Measurements from ENCODE around the gene CDC23.

CDC23 gene

GRCh38 chr5:138238034-138238433 lies 24.9 kb upstream of the CDC23 start:
- no CpG with 5 or more reads among the region's 1 CpG for WGBS, 2 donors (ENCODE audit: extremely low coverage in 2 of 2, insufficient read length in 2 of 2, insufficient replicate concordance in 1 of 2)
- peaks cover 0 to 26% (median 15%) of the 10 kb centered on the region in 3 experiments for H3K27me3 ChIP-seq (ENCODE audit: control insufficient read depth in 3 of 3, insufficient read depth in 3 of 3, low read depth in 1 of 3, low read length in 3 of 3)
- no peak for DNase-seq (ENCODE audit: low spot score)

GRCh38 chr5:138234651-138235050 lies 21.5 kb upstream of the CDC23 start:
- no peak overlapping the region for H3K4ac ChIP-seq (ENCODE audit: low read length)
- no peak overlapping the region for H2AK5ac ChIP-seq (ENCODE audit: low read depth, low read length)
- no peak overlapping the region for H2BK5ac ChIP-seq (ENCODE audit: low read length)
- H4K91ac ChIP-seq (ENCODE audit: low read depth, low read length, poor library complexity), result no peak overlapping the region
- no peak for DNase-seq (ENCODE audit: low spot score)
- no peak overlapping the region for H3K18ac ChIP-seq (ENCODE audit: low read length)
- H3K79me1 ChIP-seq (ENCODE audit: low read depth, low read length), result no peaks in the 10 kb centered on the region
- H3K4me1 ChIP-seq (ENCODE audit: control insufficient read depth in 2 of 2, insufficient read depth in 1 of 2, low read depth in 1 of 2, low read length in 2 of 2), result no peaks in the 10 kb centered on the region
- no peak overlapping the region for H3K27ac ChIP-seq (replicated peaks; ENCODE audit: low read length)
- no peaks in the 10 kb centered on the region for H3K9me3 ChIP-seq (replicated peaks in 1 of 2; ENCODE audit: control insufficient read depth in 2 of 2, insufficient read depth in 1 of 2, low read depth in 1 of 2, low read length in 2 of 2)
- no peak overlapping the region for H3K9ac ChIP-seq (ENCODE audit: low read depth, low read length, poor library complexity)
- no peak overlapping the region for H4K8ac ChIP-seq (ENCODE audit: low read depth, low read length)
- no peak overlapping the region for H3K4me3 ChIP-seq (ENCODE audit: low read length in 2 of 2)
- H3K27me3 ChIP-seq (ENCODE audit: control insufficient read depth in 3 of 3, insufficient read depth in 3 of 3, low read depth in 1 of 3, low read length in 3 of 3), result peaks cover 0 to 8% (median 0%) of the 10 kb centered on the region in 3 experiments
- no peak overlapping the region for H3K14ac ChIP-seq (ENCODE audit: low read length)
- H2BK12ac ChIP-seq (ENCODE audit: low read length), result no peak overlapping the region
- H3K4me2 ChIP-seq (ENCODE audit: insufficient read depth, low read length, poor library complexity, severe bottlenecking), result no peak overlapping the region
- H2AFZ ChIP-seq (ENCODE audit: low read length), result no peak overlapping the region
- no peak overlapping the region for H3K23ac ChIP-seq (ENCODE audit: low read depth, low read length, poor library complexity)
- WGBS, 2 donors (ENCODE audit: extremely low coverage in 2 of 2, insufficient read length in 2 of 2, insufficient replicate concordance in 1 of 2), result no CpG with 5 or more reads among the region's 2 CpGs
- no peak overlapping the region for H2BK120ac ChIP-seq (ENCODE audit: low read depth, low read length)
- no peaks in the 10 kb centered on the region for H3K36me3 ChIP-seq (replicated peaks in 1 of 2; ENCODE audit: control insufficient read depth in 2 of 2, insufficient read depth in 2 of 2, low read length in 2 of 2)
- H2BK15ac ChIP-seq (ENCODE audit: low read length), result no peak overlapping the region

More at GRCh38 chr5:138238034-138238433, 24.9 kb upstream of the CDC23 start:
- Histone ChIP-seq H4K91ac (ENCODE audit: low read depth, low read length, poor library complexity) (no peak overlapping the region), H2BK15ac (ENCODE audit: low read length) (no peak overlapping the region), H2BK120ac (ENCODE audit: low read depth, low read length) (no peak overlapping the region), H3K4me1 (ENCODE audit: control insufficient read depth in 2 of 2, insufficient read depth in 1 of 2, low read depth in 1 of 2, low read length in 2 of 2) (peaks cover 0 to 5% of the 10 kb centered on the region in 2 donors), H3K14ac (ENCODE audit: low read length) (no peak overlapping the region), H3K18ac (ENCODE audit: low read length) (no peak overlapping the region), H2BK12ac (ENCODE audit: low read length) (no peak overlapping the region), H3K9ac (ENCODE audit: low read depth, low read length, poor library complexity) (no peak overlapping the region), H3K4ac (ENCODE audit: low read length) (no peak overlapping the region), H3K36me3 (replicated peaks in 1 of 2; ENCODE audit: control insufficient read depth in 2 of 2, insufficient read depth in 2 of 2, low read length in 2 of 2) (no peaks in the 10 kb centered on the region), H3K79me1 (ENCODE audit: low read depth, low read length) (no peaks in the 10 kb centered on the region), H3K9me3 (replicated peaks in 1 of 2; ENCODE audit: control insufficient read depth in 2 of 2, insufficient read depth in 1 of 2, low read depth in 1 of 2, low read length in 2 of 2) (no peaks in the 10 kb centered on the region), H4K8ac (ENCODE audit: low read depth, low read length) (no peak overlapping the region), H3K4me2 (ENCODE audit: insufficient read depth, low read length, poor library complexity, severe bottlenecking) (no peak overlapping the region), H2AK5ac (ENCODE audit: low read depth, low read length) (no peak overlapping the region), H3K27ac (replicated peaks; ENCODE audit: low read length) (no peak overlapping the region), H2BK5ac (ENCODE audit: low read length) (no peak overlapping the region), H2AFZ (ENCODE audit: low read length) (no peak overlapping the region), H3K4me3 (ENCODE audit: low read length in 2 of 2) (no peak overlapping the region), H3K23ac (ENCODE audit: low read depth, low read length, poor library complexity) (no peak overlapping the region)

- no peak overlapping the region for H3K4me2 ChIP-seq (ENCODE audit: insufficient read depth, low read length, poor library complexity, severe bottlenecking)
- no peak for DNase-seq (ENCODE audit: low spot score)
- no peak overlapping the region for H3K4me3 ChIP-seq (ENCODE audit: low read length in 2 of 2)
- no peak overlapping the region for H3K14ac ChIP-seq (ENCODE audit: low read length)
- WGBS, 2 donors (ENCODE audit: extremely low coverage in 2 of 2, insufficient read length in 2 of 2, insufficient replicate concordance in 1 of 2), result no CpG with 5 or more reads among the region's 2 CpGs
- no peak overlapping the region for H4K91ac ChIP-seq (ENCODE audit: low read depth, low read length, poor library complexity)
- H2BK120ac ChIP-seq (ENCODE audit: low read depth, low read length), result no peak overlapping the region
- no peaks in the 10 kb centered on the region for H3K36me3 ChIP-seq (replicated peaks in 1 of 2; ENCODE audit: control insufficient read depth in 2 of 2, insufficient read depth in 2 of 2, low read length in 2 of 2)
- H3K23ac ChIP-seq (ENCODE audit: low read depth, low read length, poor library complexity), result no peak overlapping the region
- H3K18ac ChIP-seq (ENCODE audit: low read length), result no peak overlapping the region
- H2BK15ac ChIP-seq (ENCODE audit: low read length), result no peak overlapping the region
- H3K27me3 ChIP-seq (ENCODE audit: control insufficient read depth in 3 of 3, insufficient read depth in 3 of 3, low read depth in 1 of 3, low read length in 3 of 3), result peaks cover 0 to 5% (median 0%) of the 10 kb centered on the region in 3 experiments
- H3K9ac ChIP-seq (ENCODE audit: low read depth, low read length, poor library complexity), result no peak overlapping the region
- no peak overlapping the region for H2BK12ac ChIP-seq (ENCODE audit: low read length)
- H4K8ac ChIP-seq (ENCODE audit: low read depth, low read length), result no peak overlapping the region
- H2AK5ac ChIP-seq (ENCODE audit: low read depth, low read length), result no peak overlapping the region
- no peak overlapping the region for H3K4ac ChIP-seq (ENCODE audit: low read length)
- H3K79me1 ChIP-seq (ENCODE audit: low read depth, low read length), result no peaks in the 10 kb centered on the region
- H2AFZ ChIP-seq (ENCODE audit: low read length), result no peak overlapping the region
- no peak overlapping the region for H3K27ac ChIP-seq (replicated peaks; ENCODE audit: low read length)
- H3K4me1 ChIP-seq (ENCODE audit: control insufficient read depth in 2 of 2, insufficient read depth in 1 of 2, low read depth in 1 of 2, low read length in 2 of 2), result no peaks in the 10 kb centered on the region
- H2BK5ac ChIP-seq (ENCODE audit: low read length), result no peak overlapping the region
- no peaks in the 10 kb centered on the region for H3K9me3 ChIP-seq (replicated peaks in 1 of 2; ENCODE audit: control insufficient read depth in 2 of 2, insufficient read depth in 1 of 2, low read depth in 1 of 2, low read length in 2 of 2)
Measured at GRCh38 chr5:138233280-138233679, 20.2 kb upstream of the CDC23 start.

- Histone ChIP-seq H3K79me1 (ENCODE audit: low read depth, low read length) (no peaks in the 10 kb centered on the region), H2AFZ (ENCODE audit: low read length) (no peak overlapping the region), H3K4me1 (ENCODE audit: control insufficient read depth in 2 of 2, insufficient read depth in 1 of 2, low read depth in 1 of 2, low read length in 2 of 2) (no peaks in the 10 kb centered on the region), H3K18ac (ENCODE audit: low read length) (no peak overlapping the region), H2BK15ac (ENCODE audit: low read length) (no peak overlapping the region), H3K27ac (replicated peaks; ENCODE audit: low read length) (no peak overlapping the region), H2BK120ac (ENCODE audit: low read depth, low read length) (no peak overlapping the region), H3K9ac (ENCODE audit: low read depth, low read length, poor library complexity) (no peak overlapping the region), H3K27me3 (ENCODE audit: control insufficient read depth in 3 of 3, insufficient read depth in 3 of 3, low read depth in 1 of 3, low read length in 3 of 3) (peaks cover 0 to 5% (median 0%) of the 10 kb centered on the region in 3 experiments), H4K91ac (ENCODE audit: low read depth, low read length, poor library complexity) (no peak overlapping the region), H3K4ac (ENCODE audit: low read length) (no peak overlapping the region), H3K9me3 (replicated peaks in 1 of 2; ENCODE audit: control insufficient read depth in 2 of 2, insufficient read depth in 1 of 2, low read depth in 1 of 2, low read length in 2 of 2) (peaks cover 1 to 2% of the 10 kb centered on the region in 2 donors), H3K4me3 (ENCODE audit: low read length in 2 of 2) (no peak overlapping the region), H3K14ac (ENCODE audit: low read length) (no peak overlapping the region), H3K4me2 (ENCODE audit: insufficient read depth, low read length, poor library complexity, severe bottlenecking) (no peak overlapping the region), H4K8ac (ENCODE audit: low read depth, low read length) (no peak overlapping the region), H3K36me3 (replicated peaks in 1 of 2; ENCODE audit: control insufficient read depth in 2 of 2, insufficient read depth in 2 of 2, low read length in 2 of 2) (no peaks in the 10 kb centered on the region), H2BK12ac (ENCODE audit: low read length) (no peak overlapping the region), H2BK5ac (ENCODE audit: low read length) (no peak overlapping the region), H2AK5ac (ENCODE audit: low read depth, low read length) (no peak overlapping the region), H3K23ac (ENCODE audit: low read depth, low read length, poor library complexity) (no peak overlapping the region)
- no CpG with 5 or more reads among the region's 7 CpGs for WGBS, 2 donors (ENCODE audit: extremely low coverage in 2 of 2, insufficient read length in 2 of 2, insufficient replicate concordance in 1 of 2)
- no peak for DNase-seq (ENCODE audit: low spot score)
Measured at GRCh38 chr5:138230981-138231589, 18.0 kb upstream of the CDC23 start.
